ENCODE results near the gene ERMARD.

GRCh38 chr6:169724494-169725124 is 26.8 kb upstream of the ERMARD start, which contains the start of gene PHF10:
- TF ChIP-seq CTCF (conservative IDR thresholded peaks at IDR 0.05; ENCODE audit: low read length) (no peak), EZH2phosphoT487 (IDR thresholded peaks at IDR 0.05; ENCODE audit: borderline replicate concordance, low read depth, low read length) (no peak)
